Liver (tissue), 9 donors: ENCODE data around the gene LPA. TPM values are rescaled to one million over a fixed set of nuclear protein-coding genes. Genes with fewer than 3 reads are reported as not detected.

Source experiments
- DNase-seq: peaks from one replicate; pipeline ENCODE4 v3.0.0-alpha.2; 2017; ENCODE audit warnings: low spot score
- H3K27ac ChIP-seq, 2 donors: one replicate each; pipeline ENCODE4 v1.7.0; 2013; ENCODE audit warnings: inconsistent platforms in 2 of 2, low read length in 2 of 2, control low read depth in 1 of 2, low read depth in 1 of 2, mild to moderate bottlenecking in 1 of 2
- H3K27me3 ChIP-seq, 4 donors: one replicate each; pipeline versions ENCODE4 v1.6.1 to v1.7.0; 2013; ENCODE audit warnings: low read length in 3 of 4, inconsistent platforms in 1 of 4, mild to moderate bottlenecking in 1 of 4, moderate library complexity in 1 of 4; ENCODE audit not compliant: control insufficient read depth in 4 of 4, insufficient read depth in 4 of 4
- H3K36me3 ChIP-seq, 4 donors: one replicate each; pipeline versions ENCODE4 v1.6.1 to v1.7.0; 2013; ENCODE audit warnings: low read length in 3 of 4, mild to moderate bottlenecking in 3 of 4, low read depth in 1 of 4, moderate library complexity in 1 of 4; ENCODE audit not compliant: control insufficient read depth in 4 of 4, insufficient read depth in 3 of 4
- H3K4me1 ChIP-seq, 4 donors: one replicate each; pipeline versions ENCODE4 v1.6.1 to v1.7.0; 2013; ENCODE audit warnings: low read length in 3 of 4, mild to moderate bottlenecking in 3 of 4, moderate library complexity in 1 of 4; ENCODE audit not compliant: control insufficient read depth in 4 of 4, insufficient read depth in 4 of 4
- H3K4me3 ChIP-seq, 3 donors: one replicate each; pipeline versions ENCODE4 v1.6.1 to v1.7.0; 2013; ENCODE audit warnings: low read length in 3 of 3, control low read depth in 1 of 3, low read depth in 1 of 3, mild to moderate bottlenecking in 1 of 3
- H3K9ac ChIP-seq, 2 donors: one replicate each; pipeline ENCODE4 v1.7.0; 2013; ENCODE audit warnings: low read length in 2 of 2, mild to moderate bottlenecking in 2 of 2, moderate library complexity in 2 of 2, control low read depth in 1 of 2, low read depth in 1 of 2
- H3K9me3 ChIP-seq, 4 donors: one replicate each; pipeline versions ENCODE4 v1.6.1 to v1.7.0; 2013; ENCODE audit warnings: low read length in 3 of 4; ENCODE audit not compliant: control insufficient read depth in 4 of 4
- EGR1 ChIP-seq, 2 donors: IDR thresholded peaks; 2 replicates each; pipeline ENCODE4 v1.6.1; 2016 to 2018; ENCODE audit warnings: antibody characterized with exemption in 2 of 2, low read depth in 2 of 2
- FOXA1 ChIP-seq: IDR thresholded peaks from 2 replicates; pipeline ENCODE4 v1.6.1; 2016; ENCODE audit warnings: antibody characterized with exemption
- FOXA2 ChIP-seq: IDR thresholded peaks from 2 replicates; pipeline ENCODE4 v1.6.1; 2016; ENCODE audit warnings: antibody characterized with exemption
- GABPA ChIP-seq, 2 donors: IDR thresholded peaks in 1 of 2; conservative IDR thresholded peaks in 1 of 2; 2 replicates each; pipeline ENCODE4 v1.6.1; 2016; ENCODE audit warnings: antibody characterized with exemption in 2 of 2, mild to moderate bottlenecking in 1 of 2, moderate library complexity in 1 of 2
- HNF4A ChIP-seq, 2 donors: conservative IDR thresholded peaks; 2 replicates each; pipeline ENCODE4 v1.6.1; 2016; ENCODE audit warnings: antibody characterized with exemption in 2 of 2, mild to moderate bottlenecking in 2 of 2
- HNF4G ChIP-seq: IDR thresholded peaks from 2 replicates; pipeline ENCODE4 v1.6.1; 2016; ENCODE audit warnings: antibody characterized with exemption
- JUND ChIP-seq, 2 donors: IDR thresholded peaks; 2 replicates each; pipeline ENCODE4 v1.6.1; 2016; ENCODE audit warnings: antibody characterized with exemption in 2 of 2
- MAX ChIP-seq: IDR thresholded peaks from 2 replicates; pipeline ENCODE4 v1.6.1; 2016; ENCODE audit warnings: antibody characterized with exemption
- NR2F2 ChIP-seq: IDR thresholded peaks from 2 replicates; pipeline ENCODE4 v1.6.1; 2016; ENCODE audit warnings: antibody characterized with exemption
- RAD21 ChIP-seq, 2 donors: IDR thresholded peaks; 2 replicates each; pipeline ENCODE4 v1.6.1; 2016; ENCODE audit warnings: antibody characterized with exemption in 2 of 2, mild to moderate bottlenecking in 2 of 2
- REST ChIP-seq: IDR thresholded peaks from 2 replicates; pipeline ENCODE4 v1.6.1; 2016; ENCODE audit warnings: antibody characterized with exemption, mild to moderate bottlenecking
- RXRA ChIP-seq, 2 donors: IDR thresholded peaks; 2 replicates each; pipeline ENCODE4 v1.6.1; 2017 to 2018; ENCODE audit warnings: antibody characterized with exemption in 2 of 2, mild to moderate bottlenecking in 1 of 2
- SP1 ChIP-seq: IDR thresholded peaks from 2 replicates; pipeline ENCODE4 v1.6.1; 2018; ENCODE audit warnings: antibody characterized with exemption, mild to moderate bottlenecking
- TAF1 ChIP-seq: conservative IDR thresholded peaks from 2 replicates; pipeline ENCODE4 v1.6.1; 2016; ENCODE audit warnings: antibody characterized with exemption, mild to moderate bottlenecking
- YY1 ChIP-seq: IDR thresholded peaks from 2 replicates; pipeline ENCODE4 v1.6.1; 2016; ENCODE audit warnings: antibody characterized with exemption, mild to moderate bottlenecking
- WGBS: extraction: QIAGEN DNeasy Blood & Tissue Kit; methylation state at CpG from one replicate; pipeline ENCODE4 v1.1.7; 2013; 5-methylcytosine and 5-hydroxymethylcytosine counted together
- polyA plus RNA-seq, 2 donors: library from polyadenylated mRNA; stranded (reverse) in 1 of 2; unstranded in 1 of 2; fragments of 200-250 nt in 1 of 2; fragments of >200 nt in 1 of 2; fragmentation: Nextera tagmentation in 1 of 2; extraction: Ambion mirVana in 1 of 2; gene quantifications; one replicate each; pipeline versions ENCODE4 v1.2.1 to v1.2.3, GENCODE V29; 2013 to 2015
- total RNA-seq, 2 donors: library from RNA; depleted of rRNA; stranded (reverse); fragments of >200 nt; gene quantifications; one replicate each; pipeline ENCODE4 v1.2.3, GENCODE V29; 2014
- TF ChIP-seq, protein P1 (sequence below): fragments of 150-350 bp; IDR thresholded peaks from 2 replicates; pipeline ENCODE4 v1.5.1; 2017; ENCODE audit warnings: improper control_type of control experiment, low read depth, low read length; ENCODE audit not compliant: missing input control
- TF ChIP-seq, protein P2 (sequence below): IDR thresholded peaks from 2 replicates; pipeline ENCODE4 v1.6.1; 2016; ENCODE audit warnings: antibody characterized with exemption
- TF ChIP-seq, protein P3 (sequence below): IDR thresholded peaks from 2 replicates; pipeline ENCODE4 v1.6.1; 2016; ENCODE audit warnings: antibody characterized with exemption
- donor health status: healthy.
- donor health status: healthy.
- donor health status: healthy.
- donor health status: healthy.
- donor health status: healthy.

LPA gene
- total and polyA plus RNA-seq, 4 donors: 7.9 to 62.8 (median 23.9) TPM

GRCh38 chr6:160697826-160698225 lies 33.8 kb upstream of the LPA start:
- Histone ChIP-seq H3K27ac (peak overlapping the region; percentile 5 to 71), H3K36me3 (no peaks in the 10 kb centered on the region), H3K9ac (no peak overlapping the region), H3K4me3 (peak overlapping the region in 2 of 3 donors; percentile 7 to 22), H3K27me3 (no peaks in the 10 kb centered on the region), H3K4me1 (peaks cover 10 to 47% (median 33%) of the 10 kb centered on the region in 4 donors), H3K9me3 (no peaks in the 10 kb centered on the region)
- 31% methylated on average over 6 of the region's 6 CpGs for WGBS
- no peak for DNase-seq
- TF ChIP-seq, protein P1, sequence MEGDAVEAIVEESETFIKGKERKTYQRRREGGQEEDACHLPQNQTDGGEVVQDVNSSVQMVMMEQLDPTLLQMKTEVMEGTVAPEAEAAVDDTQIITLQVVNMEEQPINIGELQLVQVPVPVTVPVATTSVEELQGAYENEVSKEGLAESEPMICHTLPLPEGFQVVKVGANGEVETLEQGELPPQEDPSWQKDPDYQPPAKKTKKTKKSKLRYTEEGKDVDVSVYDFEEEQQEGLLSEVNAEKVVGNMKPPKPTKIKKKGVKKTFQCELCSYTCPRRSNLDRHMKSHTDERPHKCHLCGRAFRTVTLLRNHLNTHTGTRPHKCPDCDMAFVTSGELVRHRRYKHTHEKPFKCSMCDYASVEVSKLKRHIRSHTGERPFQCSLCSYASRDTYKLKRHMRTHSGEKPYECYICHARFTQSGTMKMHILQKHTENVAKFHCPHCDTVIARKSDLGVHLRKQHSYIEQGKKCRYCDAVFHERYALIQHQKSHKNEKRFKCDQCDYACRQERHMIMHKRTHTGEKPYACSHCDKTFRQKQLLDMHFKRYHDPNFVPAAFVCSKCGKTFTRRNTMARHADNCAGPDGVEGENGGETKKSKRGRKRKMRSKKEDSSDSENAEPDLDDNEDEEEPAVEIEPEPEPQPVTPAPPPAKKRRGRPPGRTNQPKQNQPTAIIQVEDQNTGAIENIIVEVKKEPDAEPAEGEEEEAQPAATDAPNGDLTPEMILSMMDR: no peak
- TF ChIP-seq SP1 (peak; percentile 53), JUND (IDR thresholded peaks at IDR 0.05) (peak in 1 of 2 donors; percentile 63), FOXA2 (peak; percentile 46), NR2F2 (no peak), TAF1 (peak; percentile 67), FOXA1 (peak; percentile 43), MAX (peak; percentile 85), RXRA (IDR thresholded peaks at IDR 0.05) (peak; percentile 52 to 83), HNF4G (no peak), YY1 (peak; percentile 80), REST (peak; percentile 42), RAD21 (IDR thresholded peaks at IDR 0.05) (peak in 1 of 2 donors; percentile 29), EGR1 (IDR thresholded peaks at IDR 0.05; ENCODE audit: low read depth in 2 of 2) (no peak), HNF4A (conservative IDR thresholded peaks at IDR 0.05) (peak; percentile 67 to 88), GABPA (IDR thresholded peaks at IDR 0.05 in 1 of 2, conservative IDR thresholded peaks at IDR 0.05 in 1 of 2) (no peak)
- TF ChIP-seq, protein P2, sequence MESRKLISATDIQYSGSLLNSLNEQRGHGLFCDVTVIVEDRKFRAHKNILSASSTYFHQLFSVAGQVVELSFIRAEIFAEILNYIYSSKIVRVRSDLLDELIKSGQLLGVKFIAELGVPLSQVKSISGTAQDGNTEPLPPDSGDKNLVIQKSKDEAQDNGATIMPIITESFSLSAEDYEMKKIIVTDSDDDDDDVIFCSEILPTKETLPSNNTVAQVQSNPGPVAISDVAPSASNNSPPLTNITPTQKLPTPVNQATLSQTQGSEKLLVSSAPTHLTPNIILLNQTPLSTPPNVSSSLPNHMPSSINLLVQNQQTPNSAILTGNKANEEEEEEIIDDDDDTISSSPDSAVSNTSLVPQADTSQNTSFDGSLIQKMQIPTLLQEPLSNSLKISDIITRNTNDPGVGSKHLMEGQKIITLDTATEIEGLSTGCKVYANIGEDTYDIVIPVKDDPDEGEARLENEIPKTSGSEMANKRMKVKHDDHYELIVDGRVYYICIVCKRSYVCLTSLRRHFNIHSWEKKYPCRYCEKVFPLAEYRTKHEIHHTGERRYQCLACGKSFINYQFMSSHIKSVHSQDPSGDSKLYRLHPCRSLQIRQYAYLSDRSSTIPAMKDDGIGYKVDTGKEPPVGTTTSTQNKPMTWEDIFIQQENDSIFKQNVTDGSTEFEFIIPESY: peak; percentile 74
- TF ChIP-seq, protein P3, sequence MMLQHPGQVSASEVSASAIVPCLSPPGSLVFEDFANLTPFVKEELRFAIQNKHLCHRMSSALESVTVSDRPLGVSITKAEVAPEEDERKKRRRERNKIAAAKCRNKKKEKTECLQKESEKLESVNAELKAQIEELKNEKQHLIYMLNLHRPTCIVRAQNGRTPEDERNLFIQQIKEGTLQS: peak; percentile 9
